Kidney glomerular epithelial cell (primary cell): ENCODE measurements around the gene CYS1.

Experiments
- DNase-seq: peaks from one replicate; lab custom pipeline; 2025; lab: John Stamatoyannopoulos, UW

CYS1 gene

DNA sequence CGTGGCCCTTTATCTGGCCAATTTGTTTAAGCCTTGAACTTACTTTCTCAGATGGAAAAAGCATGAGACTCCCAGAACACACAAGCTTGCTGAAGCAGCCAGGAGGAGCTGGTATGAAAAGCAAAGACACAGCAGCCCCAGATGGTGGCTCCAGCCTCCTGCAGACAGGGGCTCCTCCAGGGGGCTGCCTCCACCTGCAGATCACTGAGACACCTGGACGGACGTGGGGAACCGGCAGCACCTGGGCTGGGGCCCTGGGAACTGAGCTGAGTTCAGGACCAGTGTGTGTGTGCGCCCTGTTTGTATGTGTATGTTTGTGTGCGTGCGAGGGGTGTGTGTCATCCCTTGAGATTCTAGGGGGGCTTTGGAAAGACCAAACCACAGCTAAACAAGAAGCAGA lies 8.6 kb downstream of the CYS1 start:
- no peak for DNase-seq

DNA sequence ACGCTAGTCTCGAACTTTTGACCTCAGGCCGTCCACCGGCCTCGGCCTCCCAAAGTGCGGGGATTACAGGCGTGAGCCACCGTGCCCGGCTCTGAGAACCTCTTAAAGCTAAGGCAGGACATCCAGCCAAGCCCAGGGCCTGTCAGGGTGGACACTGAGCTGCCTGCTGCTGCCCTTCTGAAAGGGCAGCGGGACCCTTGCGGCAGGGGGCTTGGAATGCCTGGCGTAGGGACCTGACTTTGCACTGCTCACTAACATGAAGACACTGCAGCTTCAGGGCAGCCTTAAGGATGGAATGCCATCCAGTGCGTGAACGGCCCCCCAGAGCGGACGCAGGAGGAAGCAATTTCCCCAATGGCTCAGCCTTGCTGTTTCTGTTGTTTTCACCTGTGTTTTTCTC lies 9.0 kb downstream of the CYS1 start:
- no peak for DNase-seq

DNA sequence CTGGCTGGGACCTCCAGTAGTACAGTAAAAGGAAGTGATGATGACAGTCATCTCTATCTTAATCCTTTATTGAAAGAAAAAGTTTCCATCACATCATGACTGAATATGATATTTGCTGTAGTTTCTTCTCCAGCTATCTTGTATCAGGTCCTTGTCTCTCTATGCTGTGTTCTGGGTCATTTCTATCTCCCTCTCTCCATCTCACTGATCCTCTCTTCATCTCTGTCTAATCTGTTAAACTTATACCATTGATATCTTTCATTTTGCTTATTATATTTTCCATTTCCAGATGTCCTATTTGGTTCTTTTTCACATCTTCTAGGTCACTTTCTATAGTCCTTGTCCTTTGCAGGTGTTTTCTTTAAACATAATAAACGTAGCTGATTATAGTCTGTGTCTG lies 12.3 kb downstream of the CYS1 start:
- no peak for DNase-seq

DNA sequence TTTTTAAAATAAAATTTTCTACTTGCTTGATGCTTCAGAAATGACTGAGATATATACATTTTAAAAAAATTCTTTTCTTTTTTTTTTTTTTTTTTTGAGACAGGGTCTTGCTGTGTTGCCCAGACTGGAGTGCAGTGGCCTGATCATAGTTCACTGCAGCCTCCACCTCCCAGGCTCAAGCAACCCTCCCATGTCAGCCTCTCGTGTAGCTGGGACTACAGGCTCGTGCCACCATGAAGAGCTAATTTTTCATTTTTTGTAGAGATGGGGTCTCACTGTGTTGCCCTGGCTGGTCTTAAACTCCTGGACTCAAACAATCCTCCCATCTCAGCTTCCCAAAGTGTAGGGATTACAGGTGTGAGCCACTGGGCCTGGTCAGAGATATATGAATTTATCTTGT lies 12.9 kb downstream of the CYS1 start:
- DNase-seq = no peak

DNA sequence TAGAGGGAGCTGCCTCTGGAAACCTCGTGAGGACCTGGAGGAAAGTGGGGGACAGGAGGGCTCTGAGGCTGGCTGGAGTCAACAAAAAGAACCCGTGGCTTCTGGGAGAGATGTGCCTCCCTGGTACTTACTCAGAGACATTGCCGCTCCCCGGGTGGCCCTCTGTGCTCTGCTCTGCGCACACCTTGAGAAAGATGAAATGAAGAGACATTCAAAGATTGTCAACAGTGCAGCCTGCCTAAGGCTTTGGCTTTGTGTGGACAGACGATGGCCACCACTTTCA lies 14.5 kb downstream of the CYS1 start:
- no peak for DNase-seq

DNA sequence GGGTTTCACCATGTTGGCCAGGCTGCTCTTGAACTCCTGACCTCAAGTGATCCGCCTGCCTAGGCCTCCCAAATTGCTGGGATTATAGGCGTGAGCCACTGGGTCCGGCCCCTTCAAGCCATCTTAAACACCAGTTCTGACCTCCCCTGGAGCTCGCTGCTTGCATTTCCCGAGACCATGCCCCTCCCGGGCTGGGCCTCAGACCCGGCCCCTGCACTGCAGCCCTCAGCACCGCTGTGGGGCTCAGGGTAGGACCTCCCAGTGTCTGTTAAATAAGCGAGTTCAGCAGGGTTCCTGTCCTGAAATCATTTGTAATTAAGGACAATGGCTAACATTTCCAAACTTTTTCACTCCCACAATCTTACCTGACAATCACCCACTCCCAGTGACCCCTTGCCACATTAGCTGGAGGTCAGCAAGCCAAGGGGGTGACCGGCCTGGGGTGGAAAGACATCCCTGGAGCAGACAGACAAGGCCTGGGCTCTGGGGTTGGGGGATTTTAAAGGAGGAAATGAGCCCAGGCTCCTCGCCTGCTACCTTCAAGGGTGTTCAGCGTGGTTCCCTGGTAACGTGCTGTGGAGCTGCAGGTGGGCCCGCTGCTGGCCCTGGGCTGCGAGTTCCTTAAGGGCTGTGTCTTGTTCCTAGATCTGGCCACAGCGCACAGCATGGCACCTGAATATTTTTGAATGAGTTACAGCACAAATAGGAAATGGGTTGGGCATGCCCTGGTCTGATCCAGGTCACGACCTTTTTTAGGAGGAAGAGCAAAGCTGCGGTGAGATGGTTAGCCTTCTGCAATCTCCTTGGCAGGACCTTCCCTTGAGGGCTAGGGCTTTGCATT lies 15.1 kb downstream of the CYS1 start:
- DNase-seq = no peak

DNA sequence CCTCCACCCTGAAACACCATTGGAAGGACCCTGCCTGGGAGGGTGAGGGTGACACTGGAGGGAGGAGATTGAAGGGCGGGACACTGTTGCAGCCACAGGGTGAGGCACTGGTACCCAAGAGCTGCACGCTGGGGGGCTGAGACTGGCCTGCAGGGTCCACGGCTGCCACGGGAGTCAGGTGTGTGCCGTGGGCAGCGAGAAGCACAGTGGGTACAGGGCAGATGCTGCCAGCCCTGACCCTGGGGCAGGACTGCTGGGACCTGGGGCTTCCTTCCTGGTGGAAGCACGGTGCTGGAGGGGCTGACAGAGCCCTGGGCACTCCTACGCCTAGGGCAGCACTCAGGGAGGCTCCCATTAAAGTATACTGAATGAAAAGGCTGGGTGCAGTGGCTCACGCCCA lies 16.6 kb downstream of the CYS1 start:
- DNase-seq = no peak

DNA sequence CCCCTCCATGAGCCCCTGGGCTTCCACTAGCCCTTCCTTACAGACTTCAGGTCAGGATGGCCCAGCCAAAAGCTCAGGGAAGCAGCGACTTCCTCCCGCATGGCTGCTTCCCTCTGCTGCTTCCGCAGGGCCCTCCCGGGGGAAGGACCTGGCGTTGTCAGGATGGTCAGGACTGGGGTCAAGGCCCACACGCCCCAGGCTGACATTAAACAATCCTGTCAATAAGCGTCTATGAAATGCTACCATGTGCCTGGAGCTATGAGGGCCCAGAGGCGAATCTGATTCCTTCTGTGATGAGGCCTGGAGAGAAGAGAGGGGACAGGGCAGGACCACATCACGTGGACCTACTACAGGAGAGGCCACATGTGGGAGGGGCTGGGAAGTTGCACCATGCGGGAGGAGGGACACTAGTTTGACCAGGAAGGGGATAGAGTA lies 17.3 kb downstream of the CYS1 start:
- DNase-seq = no peak

DNA sequence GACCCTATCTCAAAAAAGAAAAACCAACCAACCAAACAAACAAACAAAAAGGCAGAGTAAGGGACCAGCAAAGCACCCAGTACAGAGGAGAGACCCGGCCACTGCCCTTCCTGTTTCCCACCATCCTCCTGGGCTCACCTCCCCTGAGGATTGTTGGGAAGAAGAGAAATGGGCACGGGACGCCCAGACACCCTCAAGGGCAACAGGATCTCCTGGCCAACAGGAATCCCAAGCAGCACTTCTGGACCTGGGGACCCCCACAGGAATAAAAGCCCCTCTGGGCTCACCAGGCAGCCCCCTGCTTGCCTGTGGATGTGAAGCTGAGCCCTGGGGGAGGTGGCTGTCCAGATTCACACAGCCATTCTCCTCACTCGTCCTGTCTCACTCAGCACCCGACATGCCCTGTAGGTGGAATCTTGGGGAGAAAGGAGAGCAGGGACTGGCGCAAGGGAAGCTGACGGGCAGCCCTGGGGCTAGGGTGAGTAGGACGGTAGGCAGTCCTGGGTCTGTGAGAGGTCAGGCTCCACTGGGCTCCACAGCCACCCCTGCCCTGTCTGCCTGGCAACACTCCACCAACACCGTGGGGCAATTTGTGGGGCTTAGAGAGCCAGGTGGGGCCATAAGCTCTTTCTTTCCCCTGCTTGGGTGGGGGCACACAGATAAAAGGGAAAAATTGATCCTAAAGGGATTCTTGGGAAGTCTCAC lies 18.8 kb downstream of the CYS1 start:
- no peak for DNase-seq

DNA sequence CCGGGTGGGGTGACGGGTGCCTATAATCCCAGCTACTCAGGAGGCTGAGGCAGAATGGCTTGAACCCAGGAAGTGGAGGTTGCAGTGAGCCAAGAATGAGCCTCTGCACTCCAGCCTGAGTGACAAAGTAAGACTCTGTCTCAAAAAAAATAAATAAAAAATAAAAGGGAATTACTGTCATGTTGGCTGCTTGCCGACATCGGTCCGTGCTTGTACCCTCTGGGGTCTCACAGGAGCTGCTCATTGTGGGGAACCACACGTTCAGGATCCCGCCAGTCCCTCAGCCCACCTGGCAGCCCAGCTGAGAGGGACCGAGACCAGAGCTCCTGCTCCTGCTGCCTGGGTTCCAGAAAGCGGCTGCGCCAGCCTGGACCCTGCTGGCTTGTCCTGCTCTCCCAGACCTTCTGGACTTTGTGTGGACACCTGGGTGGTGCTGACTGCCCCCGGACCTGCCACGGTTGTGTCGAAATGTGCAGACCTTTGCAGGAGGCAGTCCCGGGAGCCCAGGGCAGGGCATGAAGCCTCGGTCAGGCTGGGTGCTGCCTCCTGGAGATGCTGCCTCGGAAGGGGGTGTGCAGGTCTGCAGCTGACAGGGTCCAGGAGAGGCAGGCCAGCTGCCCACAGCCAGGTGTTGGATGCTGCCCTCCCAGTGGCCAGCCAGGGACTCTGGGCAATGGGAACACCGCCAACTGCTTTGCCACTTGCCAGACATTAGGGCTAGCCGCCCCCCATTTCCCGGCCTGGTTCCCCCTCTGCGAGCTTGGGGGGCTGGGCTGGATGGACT lies 20.5 kb downstream of the CYS1 start:
- no peak for DNase-seq

DNA sequence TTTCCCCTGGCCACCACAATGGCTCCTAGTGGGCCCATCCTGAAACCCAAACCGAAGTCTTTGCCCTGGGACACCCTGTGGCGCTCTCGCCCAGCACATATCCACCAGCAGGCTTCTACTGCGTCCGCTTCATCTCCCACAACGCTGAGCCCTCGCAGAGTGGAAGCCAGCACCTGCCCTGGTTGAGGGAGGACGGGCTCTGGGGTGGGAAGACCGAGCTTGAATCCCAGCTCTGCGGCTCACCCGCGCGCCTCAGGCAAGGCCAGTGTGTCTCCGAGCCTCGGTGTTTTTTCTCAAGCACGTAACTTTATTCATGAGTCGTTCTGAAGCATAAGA lies 21.2 kb downstream of the CYS1 start:
- DNase-seq = no peak

DNA sequence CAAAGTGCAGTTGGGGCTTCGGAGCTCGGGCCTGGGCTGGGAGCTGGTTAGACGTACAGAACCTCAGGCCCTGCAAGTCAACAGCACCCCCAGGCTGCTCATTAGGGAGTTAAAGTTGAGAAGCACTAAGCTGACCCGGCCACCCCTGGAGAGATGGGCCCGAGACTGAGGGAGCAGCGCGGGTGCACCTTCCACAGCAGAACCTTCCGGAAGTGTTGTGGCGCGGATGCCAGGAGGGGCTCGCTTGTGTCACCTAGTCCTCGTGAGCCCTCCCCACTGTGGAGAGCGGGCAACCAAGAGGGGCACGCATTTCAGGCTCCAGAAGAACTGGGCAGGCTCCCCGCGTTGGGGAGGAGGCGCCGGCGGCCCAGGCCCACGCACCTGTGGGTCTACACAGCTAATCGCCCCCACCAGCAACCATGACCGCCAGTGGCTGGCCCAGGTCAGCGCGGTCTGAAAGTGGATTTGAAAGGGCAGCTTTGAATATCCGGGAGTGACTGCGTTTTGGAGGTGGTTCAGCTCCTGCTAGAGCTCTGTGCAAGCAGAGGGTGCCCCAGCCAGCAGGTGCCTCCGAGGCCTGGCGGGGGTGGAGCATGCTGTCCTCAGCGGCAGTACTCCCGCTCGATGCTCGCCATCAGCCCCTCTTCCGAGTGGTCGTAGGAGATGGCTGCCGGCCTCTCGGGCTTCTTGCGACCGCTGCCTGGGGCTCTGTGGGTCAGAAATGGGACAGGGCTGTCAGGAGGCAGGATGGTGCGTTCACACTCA lies 21.8 kb downstream of the CYS1 start:
- DNase-seq = no peak

DNA sequence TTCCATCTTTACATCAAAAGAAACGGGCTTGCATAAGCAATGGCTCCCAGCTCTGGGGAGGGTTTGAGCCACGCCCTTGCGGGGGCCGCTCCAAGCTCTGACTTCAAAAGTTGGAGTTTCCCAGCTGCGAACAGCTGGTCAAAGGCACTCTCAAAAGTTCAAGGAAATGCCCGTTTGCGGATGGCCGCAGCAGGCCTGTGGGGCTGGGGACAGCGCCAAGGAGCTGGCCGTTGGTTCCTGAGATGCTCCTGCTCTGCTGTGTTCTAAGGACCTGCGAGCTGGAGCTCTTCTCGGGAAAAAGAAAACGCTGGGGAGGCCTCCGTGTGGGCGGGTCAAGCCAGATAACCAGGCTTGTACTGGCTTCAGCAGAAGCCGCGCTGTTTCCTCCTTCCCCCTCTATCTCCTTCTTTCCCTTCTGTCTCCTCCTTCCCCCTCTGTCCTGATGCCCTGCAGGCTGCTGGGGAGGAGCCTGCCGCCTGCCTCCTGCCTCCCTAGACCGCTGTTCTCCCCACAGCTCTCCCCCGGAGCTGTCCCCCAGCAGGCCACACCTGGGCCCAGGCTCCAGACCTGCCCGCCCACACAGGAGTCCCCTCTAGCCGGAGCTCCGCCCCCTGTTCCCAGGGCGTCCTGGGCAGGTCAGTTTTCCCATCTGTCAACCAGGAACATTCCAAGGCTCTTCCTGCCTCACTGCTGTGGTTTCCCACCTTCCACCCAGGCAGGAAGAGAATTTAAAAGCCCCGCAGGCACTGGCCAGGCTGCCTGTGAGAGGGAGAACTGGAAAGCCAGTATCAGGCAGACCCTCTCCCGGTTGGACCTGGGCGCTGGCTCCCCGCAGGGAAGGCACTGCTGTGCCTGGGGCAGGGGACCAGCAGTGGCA lies 22.7 kb downstream of the CYS1 start:
- DNase-seq = peak; percentile 75

DNA sequence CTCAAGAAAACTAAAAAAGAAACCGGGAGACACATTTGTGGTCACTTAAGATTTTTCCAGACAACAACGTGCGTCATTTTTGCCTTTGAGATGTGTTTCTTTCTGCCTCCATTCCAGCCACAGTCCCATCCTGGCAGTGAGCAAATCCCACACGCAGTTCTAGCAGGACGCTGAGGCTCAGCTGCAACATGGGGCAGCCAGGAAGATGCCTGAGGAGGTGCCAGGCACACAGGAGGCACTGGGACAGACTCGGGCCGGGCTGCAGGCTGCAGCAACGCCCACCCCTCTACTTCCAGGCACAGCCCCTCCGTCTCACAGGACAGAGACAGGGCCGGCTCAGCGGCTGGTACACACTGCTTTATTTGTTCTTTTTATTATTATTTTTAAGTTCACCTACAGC lies 23.8 kb downstream of the CYS1 start:
- DNase-seq = no peak

DNA sequence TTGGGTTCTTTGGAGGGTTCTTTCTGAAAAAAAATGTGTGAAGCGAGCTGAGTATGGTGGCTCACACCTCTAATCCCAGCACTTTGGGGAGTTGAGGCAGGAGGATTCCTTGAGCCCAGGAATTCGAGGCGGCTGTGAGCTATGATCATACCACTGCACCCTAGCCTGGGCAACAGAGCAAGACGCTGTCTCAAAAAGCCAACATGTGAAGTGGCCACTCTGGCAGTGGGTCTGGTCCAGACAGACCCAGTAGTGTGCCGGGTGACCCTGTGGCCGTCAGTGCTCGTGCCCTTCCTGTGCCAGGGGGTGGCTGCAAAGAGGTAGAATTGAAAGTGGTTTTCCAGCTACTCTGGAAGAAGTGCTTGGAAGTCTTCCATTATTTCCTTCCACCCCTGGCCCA lies 25.2 kb downstream of the CYS1 start:
- DNase-seq = no peak

DNA sequence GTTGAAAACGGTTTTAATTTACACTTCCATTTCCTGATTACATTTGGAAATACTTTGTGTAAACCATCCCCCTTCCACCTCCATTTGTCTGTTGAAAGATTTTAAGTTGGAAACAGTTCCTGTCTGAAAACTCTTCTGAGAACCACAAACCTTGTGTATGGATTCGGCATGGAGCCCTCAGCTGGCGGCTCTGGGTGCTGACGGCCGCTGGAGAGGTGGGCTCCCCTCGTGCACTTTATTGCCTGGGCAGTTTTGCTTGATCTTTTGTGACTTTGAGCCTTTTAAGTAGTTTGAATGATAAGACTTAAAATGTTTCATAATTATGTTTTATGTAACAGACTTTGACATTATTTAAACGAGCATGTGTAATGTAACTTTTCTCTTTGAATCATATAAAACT lies 25.8 kb downstream of the CYS1 start:
- DNase-seq = no peak

DNA sequence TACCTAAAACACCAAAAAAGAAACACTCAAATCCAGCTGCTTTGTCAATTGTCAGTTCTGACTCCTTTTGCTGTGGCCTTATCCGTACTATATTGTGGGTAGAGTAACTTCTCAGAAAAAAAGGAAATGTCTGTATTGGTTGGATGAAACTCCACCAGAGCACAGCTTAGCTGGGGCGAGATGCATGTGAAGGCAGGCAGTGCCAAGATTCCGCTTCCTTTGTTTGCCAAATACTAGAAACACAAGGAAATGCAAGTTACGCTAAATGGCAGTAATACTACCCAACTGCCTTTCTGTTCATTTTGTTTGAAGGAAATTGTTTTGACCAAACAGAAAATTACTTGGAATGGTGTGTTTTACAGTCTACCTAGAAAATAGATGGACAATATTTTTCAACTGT lies 26.9 kb downstream of the CYS1 start:
- DNase-seq = no peak

DNA sequence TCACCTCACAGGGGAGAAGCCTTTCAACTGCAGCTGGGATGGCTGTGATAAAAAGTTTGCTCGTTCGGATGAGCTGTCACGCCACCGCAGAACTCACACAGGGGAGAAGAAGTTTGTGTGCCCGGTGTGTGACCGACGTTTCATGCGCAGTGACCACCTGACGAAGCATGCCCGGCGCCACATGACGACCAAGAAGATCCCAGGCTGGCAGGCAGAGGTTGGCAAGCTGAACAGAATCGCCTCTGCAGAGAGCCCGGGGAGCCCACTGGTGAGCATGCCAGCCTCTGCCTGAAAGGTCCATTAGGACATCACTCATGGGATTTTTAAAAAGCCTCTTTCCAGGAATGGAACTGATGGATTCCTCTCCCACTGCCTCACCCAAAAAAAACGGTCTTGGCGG lies 28.0 kb downstream of the CYS1 start:
- DNase-seq = no peak

DNA sequence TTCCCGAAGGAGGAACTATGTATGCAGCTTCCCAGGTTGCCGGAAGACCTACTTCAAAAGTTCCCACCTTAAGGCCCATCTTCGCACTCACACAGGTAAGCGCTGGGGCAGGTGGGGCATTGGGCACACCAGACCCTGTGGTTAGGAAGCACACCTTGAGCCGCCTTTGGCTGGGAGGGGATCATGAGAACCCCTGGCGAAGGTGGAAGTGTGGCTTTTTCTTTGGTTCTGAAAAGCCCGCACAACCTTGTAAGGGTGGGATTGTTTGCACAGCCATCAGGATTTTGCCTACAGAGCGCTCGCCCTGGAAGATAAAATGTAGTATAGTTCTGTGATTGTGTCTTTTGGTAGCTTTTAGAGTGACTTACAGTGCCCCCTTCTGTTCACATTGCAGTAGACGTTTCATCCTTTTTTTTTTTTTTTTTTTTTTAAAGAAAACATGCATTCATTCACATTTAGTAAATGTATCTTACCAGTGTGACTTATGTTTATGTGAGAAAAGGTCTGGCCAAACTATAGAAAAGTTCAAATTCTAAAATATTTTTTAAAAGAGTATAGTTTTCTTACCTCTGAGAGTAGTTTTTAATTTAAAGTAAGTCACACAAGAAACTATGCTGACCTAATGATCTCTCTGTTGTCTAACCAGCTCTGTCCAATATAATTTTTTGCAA lies 31.6 kb downstream of the CYS1 start:
- DNase-seq = peak; percentile 59

DNA sequence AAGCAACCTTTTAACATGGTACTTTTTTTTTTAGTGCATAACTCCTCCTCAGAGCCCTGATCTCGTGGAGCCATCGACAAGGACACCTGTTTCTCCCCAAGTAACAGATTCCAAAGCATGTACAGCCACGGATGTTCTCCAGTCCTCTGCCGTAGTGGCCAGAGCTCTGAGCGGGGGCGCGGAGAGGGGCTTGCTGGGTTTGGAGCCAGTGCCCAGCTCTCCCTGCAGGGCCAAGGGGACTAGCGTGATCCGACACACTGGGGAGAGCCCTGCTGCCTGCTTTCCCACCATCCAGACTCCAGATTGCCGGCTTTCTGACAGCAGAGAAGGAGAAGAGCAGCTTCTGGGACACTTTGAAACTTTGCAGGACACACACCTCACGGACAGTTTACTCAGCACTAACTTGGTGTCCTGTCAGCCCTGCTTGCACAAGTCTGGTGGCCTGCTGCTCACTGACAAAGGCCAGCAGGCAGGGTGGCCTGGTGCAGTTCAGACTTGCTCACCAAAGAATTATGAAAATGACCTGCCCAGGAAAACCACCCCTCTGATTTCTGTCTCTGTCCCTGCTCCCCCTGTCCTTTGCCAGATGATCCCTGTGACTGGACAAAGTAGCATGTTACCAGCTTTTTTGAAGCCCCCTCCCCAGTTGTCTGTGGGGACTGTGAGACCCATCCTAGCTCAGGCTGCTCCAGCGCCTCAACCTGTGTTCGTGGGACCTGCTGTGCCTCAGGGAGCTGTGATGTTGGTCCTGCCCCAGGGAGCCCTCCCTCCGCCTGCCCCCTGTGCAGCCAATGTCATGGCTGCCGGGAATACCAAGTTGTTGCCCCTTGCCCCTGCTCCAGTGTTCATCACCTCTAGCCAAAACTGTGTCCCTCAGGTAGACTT lies 32.4 kb downstream of the CYS1 start:
- DNase-seq = no peak
